Measurements from ENCODE around the gene IL1RAPL1.

GRCh38 chrX:29903360-29903759 lies 1316.1 kb downstream of the IL1RAPL1 start:
- TF ChIP-seq, protein P1, sequence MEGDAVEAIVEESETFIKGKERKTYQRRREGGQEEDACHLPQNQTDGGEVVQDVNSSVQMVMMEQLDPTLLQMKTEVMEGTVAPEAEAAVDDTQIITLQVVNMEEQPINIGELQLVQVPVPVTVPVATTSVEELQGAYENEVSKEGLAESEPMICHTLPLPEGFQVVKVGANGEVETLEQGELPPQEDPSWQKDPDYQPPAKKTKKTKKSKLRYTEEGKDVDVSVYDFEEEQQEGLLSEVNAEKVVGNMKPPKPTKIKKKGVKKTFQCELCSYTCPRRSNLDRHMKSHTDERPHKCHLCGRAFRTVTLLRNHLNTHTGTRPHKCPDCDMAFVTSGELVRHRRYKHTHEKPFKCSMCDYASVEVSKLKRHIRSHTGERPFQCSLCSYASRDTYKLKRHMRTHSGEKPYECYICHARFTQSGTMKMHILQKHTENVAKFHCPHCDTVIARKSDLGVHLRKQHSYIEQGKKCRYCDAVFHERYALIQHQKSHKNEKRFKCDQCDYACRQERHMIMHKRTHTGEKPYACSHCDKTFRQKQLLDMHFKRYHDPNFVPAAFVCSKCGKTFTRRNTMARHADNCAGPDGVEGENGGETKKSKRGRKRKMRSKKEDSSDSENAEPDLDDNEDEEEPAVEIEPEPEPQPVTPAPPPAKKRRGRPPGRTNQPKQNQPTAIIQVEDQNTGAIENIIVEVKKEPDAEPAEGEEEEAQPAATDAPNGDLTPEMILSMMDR (conservative IDR thresholded peaks at IDR 0.05 in 1 of 2, IDR thresholded peaks at IDR 0.05 in 1 of 2; ENCODE audit: low read depth in 1 of 2, low read length in 2 of 2): peak; percentile 29 to 50
- TF ChIP-seq EZH2 (IDR thresholded peaks at IDR 0.05; ENCODE audit: low read length, missing control alignments): no peak

Data from fibroblast of lung (primary cell).